ENCODE data around the gene KREMEN1. TPM values are rescaled to one million over a fixed set of nuclear protein-coding genes. Genes with fewer than 3 reads are reported as not detected.

Gene KREMEN1
- total and polyA plus RNA-seq, 9 of the 15 experiments (the other 6 are each of a cell fraction or from before 2014, with no cell fraction given): 0.69 to 11.5 (median 4.3) TPM

DNA sequence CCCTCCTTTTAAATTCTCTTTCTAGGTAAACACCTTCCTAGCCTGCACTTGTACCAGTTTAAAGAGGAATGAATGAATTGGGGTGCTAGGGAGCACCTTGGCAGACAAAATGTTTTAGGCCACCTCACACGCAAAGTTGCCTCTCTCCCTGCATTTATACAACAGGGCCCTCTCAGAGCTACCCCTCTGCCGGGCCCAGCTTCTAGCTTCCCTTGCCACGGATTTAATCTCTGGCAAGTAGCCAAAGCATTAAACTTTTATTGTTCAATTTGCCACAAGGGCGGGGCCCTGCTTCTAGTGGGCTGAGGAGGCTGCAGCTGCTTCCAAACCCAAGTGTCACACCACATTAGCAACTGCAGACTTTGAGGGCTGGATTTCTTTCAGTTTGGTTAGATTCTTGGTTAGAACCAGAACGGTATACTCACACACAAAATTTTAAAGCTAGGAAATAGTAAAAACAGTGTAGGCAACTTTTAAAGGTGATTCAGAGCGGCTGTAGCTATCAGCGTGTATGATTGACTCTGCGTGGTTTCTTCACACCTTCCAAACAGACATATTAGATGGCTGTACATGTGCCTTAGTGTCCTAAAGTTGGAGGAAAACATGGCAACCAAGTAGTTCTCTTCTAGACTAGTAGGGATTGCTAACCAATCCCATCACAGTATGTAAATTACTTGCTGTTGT lies 6.5 kb downstream of the KREMEN1 start:
- peak in 2 of 4 experiments; percentile 12 to 26 for DNase-seq (ENCODE audit: extremely low read depth in 1 of 4, low spot score in 3 of 4)
- peak overlapping the region; percentile 66 for H3K4me2 ChIP-seq (ENCODE audit: insufficient read depth, low read length)
- no TSS peak for BruUV-seq (replicated peaks)
- ChIA-PET POLR2A (interaction anchor here (0.7 to 1.7 kb wide), 3 partner anchors 9 to 74 kb away, joined by 3 to 5 read pairs (median 4); no protein-coding TSS in a partner anchor), CTCF (ENCODE audit: low intra/inter-chr PET ratio) (no interaction called here)
- H3K79me2 ChIP-seq (ENCODE audit: control insufficient read depth, insufficient read depth, low read length): no peaks in the 10 kb centered on the region
- 59% methylated on average over 8 of the region's 8 CpGs for WGBS (ENCODE audit: insufficient coverage, low coverage, missing lambda C conversion rate)
- in situ Hi-C loops (cut with MboI) (no loop called here), intact Hi-C loops (cut with micrococcal nuclease) (no loop called here)
- H3K27ac ChIP-seq (ENCODE audit: extremely low read depth, low read depth, low read length): peak overlapping the region; percentile 76
- H3K9ac ChIP-seq (ENCODE audit: insufficient read depth in 1 of 2, low read depth in 2 of 2, low read length in 2 of 2): peak overlapping the region in 1 of 2 experiments; percentile 38; a peak in 1 of 4 replicates
- no peaks in the 10 kb centered on the region for H3K9me1 ChIP-seq (ENCODE audit: control insufficient read depth, insufficient read depth, low read length)
- peak overlapping the region; percentile 86 for H2AFZ ChIP-seq (ENCODE audit: low read depth, low read length)
- H4K20me1 ChIP-seq (replicated peaks; ENCODE audit: control insufficient read depth, insufficient read depth, low read length): no peaks in the 10 kb centered on the region
- FAIRE-seq: no peak
- peak; percentile 20; the same call in 1 of the 3 replicates for ATAC-seq
- H3K27me3 ChIP-seq (ENCODE audit: control insufficient read depth in 2 of 2, insufficient read depth in 2 of 2, low read length in 2 of 2): no peaks in the 10 kb centered on the region
- H3K4me1 ChIP-seq (replicated peaks in 1 of 2; ENCODE audit: control insufficient read depth in 2 of 2, insufficient read depth in 2 of 2, low read length in 2 of 2): peaks cover 5 to 32% of the 10 kb centered on the region in 2 experiments; a peak in 4 of 5 replicates
- no peaks in the 10 kb centered on the region for H3K36me3 ChIP-seq (ENCODE audit: control insufficient read depth, insufficient read depth, low read length)
- H3K4me3 ChIP-seq: no peak overlapping the region
- H3K9me3 ChIP-seq (replicated peaks; ENCODE audit: control insufficient read depth, insufficient read depth, low read depth, low read length): no peaks in the 10 kb centered on the region
- TF ChIP-seq ZNF436 (CRISPR knock-in tag; IDR thresholded peaks at IDR 0.05): no peak
- TF ChIP-seq SRSF7 (optimal IDR thresholded peaks at IDR 0.05; ENCODE audit: low read depth, low read length): no peak
- TF ChIP-seq CREB1 (IDR thresholded peaks at IDR 0.05): no peak
- no peak for TF ChIP-seq CREB1 (CRISPR knock-in tag; IDR thresholded peaks at IDR 0.05)
- TF ChIP-seq TEAD2 (tag; IDR thresholded peaks at IDR 0.05): no peak
- peak; percentile 25; the same call in 1 of the 2 replicates for TF ChIP-seq ZNF644 (tag; IDR thresholded peaks at IDR 0.05; ENCODE audit: low read depth)
- TF ChIP-seq RAD51 (IDR thresholded peaks at IDR 0.05; ENCODE audit: borderline replicate concordance, low read depth): no peak
- TF ChIP-seq ZNF134 (CRISPR knock-in tag; conservative IDR thresholded peaks at IDR 0.05): no peak
- no peak for TF ChIP-seq HOXB6 (CRISPR knock-in tag; IDR thresholded peaks at IDR 0.05; ENCODE audit: borderline replicate concordance)
- TF ChIP-seq PTTG1 (tag; IDR thresholded peaks at IDR 0.05; ENCODE audit: low read depth): peak; percentile 53; the same call in 1 of the 2 replicates
- TF ChIP-seq, protein P1, sequence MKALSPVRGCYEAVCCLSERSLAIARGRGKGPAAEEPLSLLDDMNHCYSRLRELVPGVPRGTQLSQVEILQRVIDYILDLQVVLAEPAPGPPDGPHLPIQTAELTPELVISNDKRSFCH (CRISPR knock-in tag; IDR thresholded peaks at IDR 0.05): no peak
- TF ChIP-seq, protein P1 (tag; IDR thresholded peaks at IDR 0.05): no peak
- 0 out of 2 replicates have a peak, but pooled peaks have one; percentile 33 for TF ChIP-seq DDX20 (tag; IDR thresholded peaks at IDR 0.05; ENCODE audit: low read depth)
- TF ChIP-seq NFIC (IDR thresholded peaks at IDR 0.05): peak; percentile 91
- TF ChIP-seq GTF2A2 (tag; IDR thresholded peaks at IDR 0.05): 0 out of 2 replicates have a peak, but pooled peaks have one; percentile 36
- TF ChIP-seq SP2 (IDR thresholded peaks at IDR 0.05; ENCODE audit: extremely low read depth, low read depth, low read length, poor library complexity, severe bottlenecking): no peak
- TF ChIP-seq EP400 (IDR thresholded peaks at IDR 0.05): no peak
- TF ChIP-seq ZNF232 (CRISPR knock-in tag; IDR thresholded peaks at IDR 0.05): no peak
- no peak for TF ChIP-seq RNF2 (IDR thresholded peaks at IDR 0.05)
- no peak for TF ChIP-seq ZBTB7A (IDR thresholded peaks at IDR 0.05; ENCODE audit: borderline replicate concordance, control insufficient read depth, low read depth, low read length)
- TF ChIP-seq ZNF589 (CRISPR knock-in tag; IDR thresholded peaks at IDR 0.05; ENCODE audit: low read depth): peak; percentile 47; the same call in 1 of the 2 replicates
